ENCODE measurements around the gene RBKS. TPM values are rescaled to one million over a fixed set of nuclear protein-coding genes. Genes with fewer than 3 reads are reported as not detected.

RBKS gene
- total and polyA plus RNA-seq, 2 of the 13 experiments (the other 11 are each of a cell fraction or from before 2014, with no cell fraction given), result 7.7 to 8.3 TPM

GRCh38 chr2:27810455-27810854 is 79.7 kb downstream of the RBKS start (continued):
- TF ChIP-seq ZNF501 (CRISPR knock-in tag; IDR thresholded peaks at IDR 0.05), result no peak
- TF ChIP-seq, protein P1, sequence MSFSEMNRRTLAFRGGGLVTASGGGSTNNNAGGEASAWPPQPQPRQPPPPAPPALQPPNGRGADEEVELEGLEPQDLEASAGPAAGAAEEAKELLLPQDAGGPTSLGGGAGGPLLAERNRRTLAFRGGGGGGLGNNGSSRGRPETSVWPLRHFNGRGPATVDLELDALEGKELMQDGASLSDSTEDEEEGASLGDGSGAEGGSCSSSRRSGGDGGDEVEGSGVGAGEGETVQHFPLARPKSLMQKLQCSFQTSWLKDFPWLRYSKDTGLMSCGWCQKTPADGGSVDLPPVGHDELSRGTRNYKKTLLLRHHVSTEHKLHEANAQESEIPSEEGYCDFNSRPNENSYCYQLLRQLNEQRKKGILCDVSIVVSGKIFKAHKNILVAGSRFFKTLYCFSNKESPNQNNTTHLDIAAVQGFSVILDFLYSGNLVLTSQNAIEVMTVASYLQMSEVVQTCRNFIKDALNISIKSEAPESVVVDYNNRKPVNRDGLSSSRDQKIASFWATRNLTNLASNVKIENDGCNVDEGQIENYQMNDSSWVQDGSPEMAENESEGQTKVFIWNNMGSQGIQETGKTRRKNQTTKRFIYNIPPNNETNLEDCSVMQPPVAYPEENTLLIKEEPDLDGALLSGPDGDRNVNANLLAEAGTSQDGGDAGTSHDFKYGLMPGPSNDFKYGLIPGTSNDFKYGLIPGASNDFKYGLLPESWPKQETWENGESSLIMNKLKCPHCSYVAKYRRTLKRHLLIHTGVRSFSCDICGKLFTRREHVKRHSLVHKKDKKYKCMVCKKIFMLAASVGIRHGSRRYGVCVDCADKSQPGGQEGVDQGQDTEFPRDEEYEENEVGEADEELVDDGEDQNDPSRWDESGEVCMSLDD (CRISPR knock-in tag; IDR thresholded peaks at IDR 0.05; ENCODE audit: borderline replicate concordance), result no peak
- no peak for TF ChIP-seq AGO1 (IDR thresholded peaks at IDR 0.05; ENCODE audit: low read depth, low read length, poor library complexity, severe bottlenecking)
- TF ChIP-seq ZNF800 (CRISPR knock-in tag; IDR thresholded peaks at IDR 0.05), result no peak
- no peak for TF ChIP-seq HNF1A (IDR thresholded peaks at IDR 0.05; ENCODE audit: low read depth)
- TF ChIP-seq HNF1A (CRISPR knock-in tag; IDR thresholded peaks at IDR 0.05; ENCODE audit: borderline replicate concordance), result no peak
- TF ChIP-seq MBD4 (IDR thresholded peaks at IDR 0.05; ENCODE audit: borderline replicate concordance, low read length), result no peak

Data from HepG2 (cell line).